Measurements from ENCODE around the gene TRIM15. TPM values are rescaled to one million over a fixed set of nuclear protein-coding genes. Genes with fewer than 3 reads are reported as not detected.
"Not testable (repeated sequence)": the region's sequence is repeated elsewhere in the genome, so short reads cannot be mapped to it uniquely, and the experiment has no call there.

TRIM15 gene
- total RNA-seq, 1 experiment from 2014 or later: 0.20 TPM

GRCh38 chr6:30116724-30117123 lies 46.6 kb upstream of the TRIM15 start:
- Mint-ChIP-seq H3K27me3 (ENCODE audit: low read depth) (peaks cover 49% of the 10 kb centered on the region), H3K27ac (no peak overlapping the region), H3K4me1 (no peaks in the 10 kb centered on the region), H3K4me3 (no peak overlapping the region), H3K36me3 (ENCODE audit: insufficient read depth in 1 of 3, low read depth in 3 of 3) (no peaks in the 10 kb centered on the region), H3K9me3 (no peaks in the 10 kb centered on the region)
- Histone ChIP-seq H4K8ac (replicated peaks; ENCODE audit: insufficient read length, low read depth, low read length) (no peak overlapping the region), H3K56ac (ENCODE audit: insufficient read length, low read depth, low read length) (no peak overlapping the region), H4K5ac (ENCODE audit: insufficient read length, low read depth, low read length) (no peak overlapping the region), H3K23ac (ENCODE audit: insufficient read length, low read depth, low read length) (no peak overlapping the region), H3K4ac (ENCODE audit: low read depth, low read length) (no peak overlapping the region), H3K4me1 (ENCODE audit: insufficient read depth, low read length) (no peaks in the 10 kb centered on the region), H2BK12ac (ENCODE audit: insufficient read length, low read depth, low read length) (no peak overlapping the region), H3K23me2 (ENCODE audit: insufficient read length, low read depth, low read length, poor library complexity, severe bottlenecking) (no peaks in the 10 kb centered on the region), H3K4me2 (ENCODE audit: insufficient read depth, insufficient read length, low read length) (no peak overlapping the region), H3K9ac (ENCODE audit: extremely low read depth, insufficient read length, low read length) (no peak overlapping the region), H3K79me2 (ENCODE audit: insufficient read depth, low read length) (0 out of 2 replicates have a peak, but pooled peaks cover 2% of the 10 kb centered on the region), H3K27ac (ENCODE audit: insufficient read length, low read depth, low read length) (no peak overlapping the region), H3K79me1 (ENCODE audit: insufficient read depth, low read depth, low read length, poor library complexity, severe bottlenecking) (no peaks in the 10 kb centered on the region), H3K18ac (ENCODE audit: insufficient read length, low read depth, low read length) (no peak overlapping the region), H3K9me3 (ENCODE audit: control insufficient read depth, low read depth, low read length) (no peaks in the 10 kb centered on the region), H2AFZ (ENCODE audit: low read length) (no peak overlapping the region), H2BK120ac (ENCODE audit: low read depth, low read length, poor library complexity, severe bottlenecking) (no peak overlapping the region), H4K91ac (ENCODE audit: insufficient read length, low read depth, low read length) (no peak overlapping the region), H2BK20ac (ENCODE audit: low read depth, low read length, poor library complexity, severe bottlenecking) (no peak overlapping the region), H2BK5ac (ENCODE audit: insufficient read length, low read length) (no peak overlapping the region), H3K14ac (ENCODE audit: insufficient read depth, low read length) (no peak overlapping the region), H3T11ph (ENCODE audit: low read length) (no peak overlapping the region), H4K20me1 (ENCODE audit: control insufficient read depth, insufficient read depth, insufficient read length) (no peaks in the 10 kb centered on the region), H2BK15ac (ENCODE audit: low read depth, low read length) (no peak overlapping the region), H3K27me3 (ENCODE audit: insufficient read depth, low read length) (no peaks in the 10 kb centered on the region; the same call in 1 of the 2 replicates), H2AK5ac (ENCODE audit: insufficient read length, low read length) (no peak overlapping the region)
- WGBS (ENCODE audit: extremely low coverage, insufficient read length, low lambda C conversion rate): no CpG with 5 or more reads among the region's 6 CpGs
- no peak; the same call in none of the 3 replicates for TF ChIP-seq CTCF (conservative IDR thresholded peaks at IDR 0.05)
- no peak for DNase-seq

- not testable (repeated sequence) for H3K9me3 ChIP-seq (ENCODE audit: control insufficient read depth, low read depth, low read length); H3K14ac ChIP-seq (ENCODE audit: insufficient read depth, low read length); H2BK20ac ChIP-seq (ENCODE audit: low read depth, low read length, poor library complexity, severe bottlenecking); H3K9ac ChIP-seq (ENCODE audit: extremely low read depth, insufficient read length, low read length); H3K23me2 ChIP-seq (ENCODE audit: insufficient read length, low read depth, low read length, poor library complexity, severe bottlenecking); H2BK12ac ChIP-seq (ENCODE audit: insufficient read length, low read depth, low read length); H3K79me2 ChIP-seq (ENCODE audit: insufficient read depth, low read length); H3K79me1 ChIP-seq (ENCODE audit: insufficient read depth, low read depth, low read length, poor library complexity, severe bottlenecking); H3K4me1 ChIP-seq (ENCODE audit: insufficient read depth, low read length); H2AK5ac ChIP-seq (ENCODE audit: insufficient read length, low read length); H3K4me1 Mint-ChIP-seq; H3T11ph ChIP-seq (ENCODE audit: low read length); H2BK120ac ChIP-seq (ENCODE audit: low read depth, low read length, poor library complexity, severe bottlenecking); H3K18ac ChIP-seq (ENCODE audit: insufficient read length, low read depth, low read length); H3K4me3 Mint-ChIP-seq; H2BK5ac ChIP-seq (ENCODE audit: insufficient read length, low read length); H3K27ac ChIP-seq (ENCODE audit: insufficient read length, low read depth, low read length); H4K91ac ChIP-seq (ENCODE audit: insufficient read length, low read depth, low read length); H3K36me3 Mint-ChIP-seq (ENCODE audit: insufficient read depth in 1 of 3, low read depth in 3 of 3); H3K23ac ChIP-seq (ENCODE audit: insufficient read length, low read depth, low read length); H4K5ac ChIP-seq (ENCODE audit: insufficient read length, low read depth, low read length); DNase-seq; H4K8ac ChIP-seq (replicated peaks; ENCODE audit: insufficient read length, low read depth, low read length); H2AFZ ChIP-seq (ENCODE audit: low read length); H3K4me2 ChIP-seq (ENCODE audit: insufficient read depth, insufficient read length, low read length); H2BK15ac ChIP-seq (ENCODE audit: low read depth, low read length); H3K27me3 ChIP-seq (ENCODE audit: insufficient read depth, low read length); H3K9me3 Mint-ChIP-seq; H4K20me1 ChIP-seq (ENCODE audit: control insufficient read depth, insufficient read depth, insufficient read length); H3K27ac Mint-ChIP-seq; H3K4ac ChIP-seq (ENCODE audit: low read depth, low read length); H3K56ac ChIP-seq (ENCODE audit: insufficient read length, low read depth, low read length)
- WGBS (ENCODE audit: extremely low coverage, insufficient read length, low lambda C conversion rate): no CpG with 5 or more reads among the region's 5 CpGs
- peaks cover 40% of the 10 kb centered on the region for H3K27me3 Mint-ChIP-seq (ENCODE audit: low read depth)
These were observed 44.7 kb upstream of the TRIM15 start for GRCh38 chr6:30118691-30119090.

All from H9 (cell line).